Keratinocyte (primary cell): Measurements from ENCODE around the gene GLOD4. TPM values are rescaled to one million over a fixed set of nuclear protein-coding genes. Genes with fewer than 3 reads are reported as not detected.
A peak's percentile ranks its signal among the peaks of the same experiment; 100 is the strongest.

Experiments used
- DNase-seq: peaks from one replicate; pipeline ENCODE4 v3.0.0-alpha.2; 2011; ENCODE audit warnings: low read depth, missing footprints, low spot score
- FAIRE-seq: peaks from 2 replicates; lab custom pipeline; 2011; peaks lifted over from hg19 to GRCh38; lab: Jason Lieb, UNC
- H2AFZ ChIP-seq: 2 replicates; pipeline ENCODE4 v1.6.0; 2012; ENCODE audit warnings: low read length, control low read depth, inconsistent platforms; ENCODE audit not compliant: control insufficient read depth
- H3K27ac ChIP-seq: 2 replicates; pipeline ENCODE4 v1.5.1; 2011; ENCODE audit warnings: low read length; ENCODE audit not compliant: control insufficient read depth, insufficient read depth
- H3K27me3 ChIP-seq: 3 replicates; pipeline ENCODE4 v1.6.0; 2011; ENCODE audit warnings: low read length; ENCODE audit not compliant: control insufficient read depth, insufficient read depth; ENCODE audit errors: extremely low read depth
- H3K36me3 ChIP-seq, 2 experiments: 2 replicates in 1 of 2; 3 replicates in 1 of 2; pipeline ENCODE4 v1.5.1; 2011; ENCODE audit warnings: low read length in 2 of 2, mild to moderate bottlenecking in 1 of 2; ENCODE audit not compliant: control insufficient read depth in 2 of 2, insufficient read depth in 2 of 2; ENCODE audit errors: extremely low read depth in 1 of 2
- H3K4me1 ChIP-seq: 3 replicates; pipeline ENCODE4 v1.5.1; 2011; ENCODE audit warnings: low read length; ENCODE audit not compliant: control insufficient read depth, insufficient read depth; ENCODE audit errors: extremely low read depth
- H3K4me2 ChIP-seq: 3 replicates; pipeline ENCODE4 v1.6.0; 2011; ENCODE audit warnings: low read depth, low read length; ENCODE audit not compliant: control insufficient read depth, insufficient read depth; ENCODE audit errors: extremely low read depth
- H3K4me3 ChIP-seq, 3 experiments: fragments of 200-600 bp in 1 of 3; sonication (generic) in 1 of 3; 2 replicates in 2 of 3; 3 replicates in 1 of 3; pipeline ENCODE4 v1.5.1; 2011 to 2016; ENCODE audit warnings: low read length in 3 of 3, mild to moderate bottlenecking in 3 of 3, control low read depth in 2 of 3, inconsistent platforms in 1 of 3, low read depth in 1 of 3, mixed read lengths in 1 of 3, mixed run types in 1 of 3, moderate library complexity in 1 of 3; ENCODE audit not compliant: control insufficient read depth in 2 of 3, insufficient read depth in 2 of 3; ENCODE audit errors: extremely low read depth in 1 of 3
- H3K79me2 ChIP-seq: 2 replicates; pipeline ENCODE4 v1.6.0; 2012; ENCODE audit warnings: low read length; ENCODE audit not compliant: control insufficient read depth, insufficient read depth
- H3K9ac ChIP-seq: 3 replicates; pipeline ENCODE4 v1.6.0; 2011; ENCODE audit warnings: low read length; ENCODE audit not compliant: control insufficient read depth, insufficient read depth; ENCODE audit errors: extremely low read depth
- H3K9me1 ChIP-seq: 3 replicates; pipeline ENCODE4 v1.6.0; 2011; ENCODE audit warnings: low read length; ENCODE audit not compliant: control insufficient read depth, insufficient read depth; ENCODE audit errors: extremely low read depth
- H3K9me3 ChIP-seq: 2 replicates; pipeline ENCODE4 v1.5.1; 2012; ENCODE audit warnings: low read depth, low read length; ENCODE audit not compliant: control insufficient read depth
- H4K20me1 ChIP-seq: 3 replicates; pipeline ENCODE4 v1.6.0; 2011; ENCODE audit warnings: low read length; ENCODE audit not compliant: control insufficient read depth, insufficient read depth; ENCODE audit errors: extremely low read depth
- CTCF ChIP-seq, 3 experiments: IDR thresholded peaks in 1 of 3; conservative IDR thresholded peaks in 1 of 3; optimal IDR thresholded peaks in 1 of 3; 2 replicates in 2 of 3; 3 replicates in 1 of 3; pipeline versions ENCODE3 to v1.5.1; 2011; ENCODE audit warnings: low read length in 3 of 3, mild to moderate bottlenecking in 3 of 3, moderate library complexity in 2 of 3, control low read depth in 1 of 3, inconsistent platforms in 1 of 3; ENCODE audit not compliant: insufficient read depth in 2 of 3; ENCODE audit errors: extremely low read depth in 1 of 3
- EZH2 ChIP-seq: IDR thresholded peaks from one replicate; pipeline ENCODE4 v1.6.1; 2012; ENCODE audit warnings: inconsistent platforms, mild to moderate bottlenecking, low read length, moderate library complexity
- dilution Hi-C: fragments of 300-500 bp; cut with MboI; formaldehyde crosslinking; loops from one replicate; pipeline ENCODE4 v1.7.0; 2020; ENCODE audit warnings: low sequenced_read_pairs; ENCODE audit not compliant: extremely low pct_ligation_motif_present
- polyA plus RNA-seq, 5 experiments: library from polyadenylated mRNA; depleted of rRNA in 3 of 5; stranded (reverse) in 3 of 5; stranded (forward) in 1 of 5; unstranded in 1 of 5; fragments of >200 nt; gene quantifications; 1 replicate in 1 of 5; 2 replicates in 3 of 5; 3 replicates in 1 of 5; pipeline versions ENCODE4 v1.2.1 to v1.2.3, GENCODE V29; 2011 to 2012; ENCODE audit warnings: missing spikeins in 2 of 5, low read depth in 1 of 5, low replicate concordance in 1 of 5

Gene GLOD4
- polyA plus RNA-seq, 1 donor (not counting 4 experiments of a cell fraction or from before 2014, with no cell fraction given) = 71.9 TPM

GRCh38 chr17:812638-813204 is 30.6 kb upstream of the GLOD4 start:
- DNase-seq (no peak), FAIRE-seq (peak; percentile 17)
- Histone ChIP-seq H2AFZ (no peak overlapping the region), H3K27me3 (no peaks in the 10 kb centered on the region), H3K27ac (no peak overlapping the region), H4K20me1 (peaks cover 15% of the 10 kb centered on the region), H3K36me3 (peaks cover 34 to 39% of the 10 kb centered on the region in 2 experiments), H3K4me1 (no peaks in the 10 kb centered on the region), H3K4me3 (no peak overlapping the region), H3K9ac (no peak overlapping the region), H3K79me2 (peaks cover 34% of the 10 kb centered on the region), H3K4me2 (no peak overlapping the region), H3K9me3 (no peaks in the 10 kb centered on the region), H3K9me1 (no peaks in the 10 kb centered on the region)
- TF ChIP-seq EZH2 = no peak
- TF ChIP-seq CTCF (optimal IDR thresholded peaks at IDR 0.05 in 1 of 3, IDR thresholded peaks at IDR 0.05 in 1 of 3, conservative IDR thresholded peaks at IDR 0.05 in 1 of 3; ENCODE audit: extremely low read depth in 1 of 3, insufficient read depth in 2 of 3, low read length in 3 of 3) = no peak
- dilution Hi-C loops = no loop called here

GRCh38 chr17:811051-811784 is 29.1 kb upstream of the GLOD4 start:
- dilution Hi-C loops = no loop called here
- Histone ChIP-seq H2AFZ (no peak overlapping the region), H3K4me2 (no peak overlapping the region), H3K27ac (no peak overlapping the region), H3K9me3 (no peaks in the 10 kb centered on the region), H4K20me1 (peaks cover 15% of the 10 kb centered on the region), H3K9ac (no peak overlapping the region), H3K9me1 (no peaks in the 10 kb centered on the region), H3K4me1 (no peaks in the 10 kb centered on the region), H3K4me3 (no peak overlapping the region), H3K36me3 (peaks cover 32 to 33% of the 10 kb centered on the region in 2 experiments), H3K27me3 (no peaks in the 10 kb centered on the region), H3K79me2 (peaks cover 34% of the 10 kb centered on the region)
- DNase-seq (no peak), FAIRE-seq (no peak)
- no peak for TF ChIP-seq EZH2
- TF ChIP-seq CTCF (optimal IDR thresholded peaks at IDR 0.05 in 1 of 3, IDR thresholded peaks at IDR 0.05 in 1 of 3, conservative IDR thresholded peaks at IDR 0.05 in 1 of 3; ENCODE audit: extremely low read depth in 1 of 3, insufficient read depth in 2 of 3, low read length in 3 of 3) = no peak
